Upper lobe of left lung (tissue), 4 donors: ENCODE data around the gene C4orf17.

Experiments used
- EP300 ChIP-seq, 4 donors: sonication (generic); formaldehyde crosslinking; IDR thresholded peaks; one replicate each; pipeline ENCODE4 v1.5.1; 2017; ENCODE audit warnings: antibody characterized with exemption in 4 of 4, control low read depth in 2 of 4
- POLR2AphosphoS5 ChIP-seq, 2 donors: sonication (generic); formaldehyde crosslinking; IDR thresholded peaks; one replicate each; pipeline ENCODE4 v1.5.1; 2017; ENCODE audit warnings: antibody characterized with exemption in 2 of 2
- TF ChIP-seq, protein P1 (sequence below), 6 experiments: fragments of 450-650 bp in 4 of 6; fragments of 200-600 bp in 2 of 6; sonication (generic) in 2 of 6; IDR thresholded peaks; one replicate each; pipeline ENCODE4 v1.5.1; 2016 to 2019; ENCODE audit warnings: antibody characterized with exemption in 6 of 6

- TF ChIP-seq, protein P1, sequence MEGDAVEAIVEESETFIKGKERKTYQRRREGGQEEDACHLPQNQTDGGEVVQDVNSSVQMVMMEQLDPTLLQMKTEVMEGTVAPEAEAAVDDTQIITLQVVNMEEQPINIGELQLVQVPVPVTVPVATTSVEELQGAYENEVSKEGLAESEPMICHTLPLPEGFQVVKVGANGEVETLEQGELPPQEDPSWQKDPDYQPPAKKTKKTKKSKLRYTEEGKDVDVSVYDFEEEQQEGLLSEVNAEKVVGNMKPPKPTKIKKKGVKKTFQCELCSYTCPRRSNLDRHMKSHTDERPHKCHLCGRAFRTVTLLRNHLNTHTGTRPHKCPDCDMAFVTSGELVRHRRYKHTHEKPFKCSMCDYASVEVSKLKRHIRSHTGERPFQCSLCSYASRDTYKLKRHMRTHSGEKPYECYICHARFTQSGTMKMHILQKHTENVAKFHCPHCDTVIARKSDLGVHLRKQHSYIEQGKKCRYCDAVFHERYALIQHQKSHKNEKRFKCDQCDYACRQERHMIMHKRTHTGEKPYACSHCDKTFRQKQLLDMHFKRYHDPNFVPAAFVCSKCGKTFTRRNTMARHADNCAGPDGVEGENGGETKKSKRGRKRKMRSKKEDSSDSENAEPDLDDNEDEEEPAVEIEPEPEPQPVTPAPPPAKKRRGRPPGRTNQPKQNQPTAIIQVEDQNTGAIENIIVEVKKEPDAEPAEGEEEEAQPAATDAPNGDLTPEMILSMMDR (IDR thresholded peaks at IDR 0.05) = no peak
- TF ChIP-seq EP300 (IDR thresholded peaks at IDR 0.05) (no peak), POLR2AphosphoS5 (IDR thresholded peaks at IDR 0.05) (no peak)
Observed at GRCh38 chr4:99467887-99468286, 42.9 kb upstream of the C4orf17 start.
